CD4-positive, alpha-beta T cell (primary cell): Measurements from ENCODE around the gene KIAA1671. TPM values are rescaled to one million over a fixed set of nuclear protein-coding genes. Genes with fewer than 3 reads are reported as not detected.

Experiments used
- ATAC-seq: fragments of 200-7000 bp; cut with Tn5 transposase; one replicate; pipeline ENCODE4 v1.10.0; 2022; ENCODE audit warnings: mild to moderate bottlenecking; ENCODE audit not compliant: poor library complexity
- CTCF ChIA-PET: fragments of 350-600 bp; sonication (Branson Sonifier 250); formaldehyde crosslinking; loops from one replicate; lab custom pipeline; 2021; ENCODE audit warnings: antibody characterized with exemption, inconsistent platforms; lab: Charles Lee
- POLR2A ChIA-PET: fragments of 350-600 bp; sonication (Branson Sonifier 250); formaldehyde crosslinking; loops from one replicate; lab custom pipeline; 2021; ENCODE audit warnings: antibody characterized with exemption, inconsistent platforms; lab: Charles Lee
- DNase-seq, 14 experiments: peaks; one replicate each; pipeline ENCODE4 v3.0.0-alpha.2; 2013 to 2020; ENCODE audit warnings: mixed read lengths in 2 of 14
- H3K27ac ChIP-seq, 2 donors: one replicate each; pipeline versions ENCODE4 v1.5.1 to v1.7.0; 2013; ENCODE audit warnings: low read length in 2 of 2, low read depth in 1 of 2, mild to moderate bottlenecking in 1 of 2
- H3K27me3 ChIP-seq, 2 experiments: 1 replicate in 1 of 2; 2 replicates in 1 of 2; pipeline versions ENCODE4 v1.6.1 to v1.7.0; 2013; ENCODE audit warnings: low read length in 2 of 2, control low read depth in 1 of 2, mild to moderate bottlenecking in 1 of 2, moderate library complexity in 1 of 2; ENCODE audit not compliant: insufficient read depth in 2 of 2, control insufficient read depth in 1 of 2
- H3K36me3 ChIP-seq: one replicate; pipeline ENCODE4 v1.6.1; 2013; ENCODE audit warnings: low read length, control low read depth; ENCODE audit not compliant: insufficient read depth
- H3K4me1 ChIP-seq: one replicate; pipeline ENCODE4 v1.6.1; 2013; ENCODE audit warnings: low read length, control low read depth; ENCODE audit not compliant: insufficient read depth
- H3K4me3 ChIP-seq: one replicate; pipeline ENCODE4 v1.5.1; 2013; ENCODE audit warnings: mild to moderate bottlenecking, low read length, moderate library complexity
- H3K9me3 ChIP-seq, 2 experiments: 1 replicate in 1 of 2; 2 replicates in 1 of 2; pipeline versions ENCODE4 v1.6.1 to v1.7.0; 2013; ENCODE audit warnings: low read length in 2 of 2, mild to moderate bottlenecking in 2 of 2, control low read depth in 1 of 2, moderate library complexity in 1 of 2; ENCODE audit not compliant: control insufficient read depth in 1 of 2, insufficient read depth in 1 of 2
- H3K27ac Mint-ChIP-seq: one replicate; pipeline ENCODE4 v1.8.0; 2020; ENCODE audit warnings: mixed read lengths
- H3K27me3 Mint-ChIP-seq: one replicate; pipeline ENCODE4 v1.8.0; 2021; ENCODE audit warnings: mixed read lengths
- H3K36me3 Mint-ChIP-seq: one replicate; pipeline ENCODE4 v1.8.0; 2021; ENCODE audit warnings: low read depth, mixed read lengths
- H3K4me1 Mint-ChIP-seq: one replicate; pipeline ENCODE4 v1.8.0; 2021; ENCODE audit warnings: low read depth, mixed read lengths
- H3K4me3 Mint-ChIP-seq: one replicate; pipeline ENCODE4 v1.8.0; 2020; ENCODE audit warnings: mild to moderate bottlenecking, mixed read lengths
- H3K9me3 Mint-ChIP-seq: one replicate; pipeline ENCODE4 v1.8.0; 2020; ENCODE audit warnings: mixed read lengths
- CTCF ChIP-seq: fragments of 200-600 bp; IDR thresholded peaks from one replicate; pipeline ENCODE4 v1.8.0; 2022; ENCODE audit warnings: antibody characterized with exemption, mild to moderate bottlenecking
- intact Hi-C, 2 experiments: fragments of 100-400 bp; cut with DNase I in 1 of 2; cut with micrococcal nuclease in 1 of 2; formaldehyde crosslinking; loops; one replicate each; pipeline versions ENCODE4 v1.15.1 to v1.9.0; 2023 to 2025; cut with DNase I, micrococcal nuclease
- total RNA-seq, 174 experiments: library from RNA in 2 of 174; stranded (reverse) in 2 of 174; gene quantifications; one replicate each; pipeline ENCODE4 v1.2.3 and lab custom pipeline; 2021 to 2026

KIAA1671 gene
- total RNA-seq, 2 experiments from 2014 or later: 2.6 to 2.9 TPM

DNA sequence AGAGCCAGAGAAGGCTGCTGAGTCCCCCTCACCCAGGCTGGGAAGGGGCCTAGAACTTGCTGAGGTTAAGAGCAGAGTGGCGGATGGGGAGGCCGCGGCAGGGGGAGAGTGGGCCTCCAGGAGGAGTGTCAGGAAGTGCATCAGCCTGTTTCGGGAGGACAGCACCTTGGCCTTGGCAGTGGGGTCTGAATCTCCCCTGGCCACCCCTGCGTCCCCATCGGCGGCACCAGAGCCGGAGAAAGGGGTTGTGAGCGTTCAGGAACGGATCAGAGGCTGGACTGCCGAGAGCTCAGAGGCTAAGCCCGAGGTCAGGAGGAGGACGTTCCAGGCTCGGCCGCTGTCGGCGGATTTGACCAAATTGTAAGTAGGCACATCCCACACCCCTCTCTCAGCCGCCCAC, 76.7 kb downstream of the KIAA1671 start:
- Mint-ChIP-seq H3K4me1 (peaks cover 11% of the 10 kb centered on the region), H3K9me3 (no peaks in the 10 kb centered on the region), H3K4me3 (no peak overlapping the region), H3K27ac (no peak overlapping the region), H3K36me3 (no peaks in the 10 kb centered on the region), H3K27me3 (peaks cover 3% of the 10 kb centered on the region)
- Histone ChIP-seq H3K9me3 (no peaks in the 10 kb centered on the region), H3K36me3 (no peaks in the 10 kb centered on the region), H3K4me1 (peaks cover 4% of the 10 kb centered on the region), H3K27me3 (no peaks in the 10 kb centered on the region), H3K4me3 (no peak overlapping the region), H3K27ac (no peak overlapping the region)
- DNase-seq (no peak), ATAC-seq (no peak)
- ChIA-PET POLR2A (no interaction called here), CTCF (no interaction called here)
- intact Hi-C loops: no loop called here
- no peak for TF ChIP-seq CTCF

DNA sequence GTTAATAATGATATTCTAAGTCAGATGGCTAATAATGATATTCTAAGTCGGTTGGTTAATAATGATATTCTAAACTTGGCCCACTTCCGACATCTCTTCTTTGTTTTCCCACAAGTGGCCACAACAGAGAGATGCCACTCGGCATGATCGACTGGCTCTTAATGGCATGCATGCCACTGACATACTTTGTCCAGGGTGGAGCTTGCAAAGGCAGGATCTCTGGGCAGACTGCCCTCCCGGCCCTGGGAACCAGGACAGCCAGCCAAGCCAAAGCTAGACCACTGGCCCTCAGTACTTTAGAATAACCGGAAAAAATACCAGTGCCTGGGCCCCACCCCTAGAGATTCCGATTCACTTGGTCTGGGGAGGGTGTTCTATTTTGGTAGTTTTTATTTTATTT, 78.1 kb downstream of the KIAA1671 start:
- H3K4me3 ChIP-seq: no peak overlapping the region
- CTCF ChIA-PET: no interaction called here
- Mint-ChIP-seq H3K36me3 (no peaks in the 10 kb centered on the region), H3K27ac (no peak overlapping the region), H3K9me3 (no peaks in the 10 kb centered on the region), H3K4me1 (peaks cover 11% of the 10 kb centered on the region), H3K27me3 (no peaks in the 10 kb centered on the region), H3K4me3 (no peak overlapping the region)
- no peaks in the 10 kb centered on the region for H3K9me3 ChIP-seq
- no peak for ATAC-seq
- no peaks in the 10 kb centered on the region for H3K36me3 ChIP-seq
- no peaks in the 10 kb centered on the region for H3K27me3 ChIP-seq
- peaks cover 4% of the 10 kb centered on the region for H3K4me1 ChIP-seq
- intact Hi-C loops: no loop called here
- no peak overlapping the region for H3K27ac ChIP-seq
- no peak for DNase-seq
- no peak for TF ChIP-seq CTCF
- POLR2A ChIA-PET: no interaction called here

- ATAC-seq (no peak), DNase-seq (no peak)
- Mint-ChIP-seq H3K4me3 (no peak overlapping the region), H3K27me3 (no peaks in the 10 kb centered on the region), H3K36me3 (no peaks in the 10 kb centered on the region), H3K4me1 (peaks cover 4% of the 10 kb centered on the region), H3K27ac (no peak overlapping the region), H3K9me3 (no peaks in the 10 kb centered on the region)
- Histone ChIP-seq H3K27me3 (no peaks in the 10 kb centered on the region), H3K27ac (no peak overlapping the region), H3K4me3 (no peak overlapping the region), H3K36me3 (no peaks in the 10 kb centered on the region), H3K4me1 (no peaks in the 10 kb centered on the region), H3K9me3 (no peaks in the 10 kb centered on the region)
- intact Hi-C loops: no loop called here
- ChIA-PET CTCF (interaction anchor here (1.0 kb wide), 1 partner anchor 11 kb away, joined by 4 read pairs; no protein-coding TSS in a partner anchor), POLR2A (no interaction called here)
- TF ChIP-seq CTCF: no peak
Observed at GRCh38 chr22:25032066-25032465, 79.5 kb downstream of the KIAA1671 start.
